ENCODE results near the gene TP53INP2.

GRCh38 chr20:34746674-34747073 is 42.5 kb downstream of the TP53INP2 start:
- TF ChIP-seq, protein P1, sequence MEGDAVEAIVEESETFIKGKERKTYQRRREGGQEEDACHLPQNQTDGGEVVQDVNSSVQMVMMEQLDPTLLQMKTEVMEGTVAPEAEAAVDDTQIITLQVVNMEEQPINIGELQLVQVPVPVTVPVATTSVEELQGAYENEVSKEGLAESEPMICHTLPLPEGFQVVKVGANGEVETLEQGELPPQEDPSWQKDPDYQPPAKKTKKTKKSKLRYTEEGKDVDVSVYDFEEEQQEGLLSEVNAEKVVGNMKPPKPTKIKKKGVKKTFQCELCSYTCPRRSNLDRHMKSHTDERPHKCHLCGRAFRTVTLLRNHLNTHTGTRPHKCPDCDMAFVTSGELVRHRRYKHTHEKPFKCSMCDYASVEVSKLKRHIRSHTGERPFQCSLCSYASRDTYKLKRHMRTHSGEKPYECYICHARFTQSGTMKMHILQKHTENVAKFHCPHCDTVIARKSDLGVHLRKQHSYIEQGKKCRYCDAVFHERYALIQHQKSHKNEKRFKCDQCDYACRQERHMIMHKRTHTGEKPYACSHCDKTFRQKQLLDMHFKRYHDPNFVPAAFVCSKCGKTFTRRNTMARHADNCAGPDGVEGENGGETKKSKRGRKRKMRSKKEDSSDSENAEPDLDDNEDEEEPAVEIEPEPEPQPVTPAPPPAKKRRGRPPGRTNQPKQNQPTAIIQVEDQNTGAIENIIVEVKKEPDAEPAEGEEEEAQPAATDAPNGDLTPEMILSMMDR (IDR thresholded peaks at IDR 0.05; ENCODE audit: borderline replicate concordance, extremely low read depth, low read length, poor library complexity, severe bottlenecking): no peak
- no peak for TF ChIP-seq EZH2 (IDR thresholded peaks at IDR 0.05; ENCODE audit: borderline replicate concordance, low read depth, low read length, severe bottlenecking)

Data from DND-41 (cell line).